GM12878 (cell line): ENCODE data around the gene CTH. TPM values are rescaled to one million over a fixed set of nuclear protein-coding genes. Genes with fewer than 3 reads are reported as not detected.

Experiments used
- ATAC-seq: fragments of 200-7000 bp; cut with Tn5 transposase; 3 replicates; pipeline ENCODE4 v1.9.1; 2020; ENCODE audit warnings: mild to moderate bottlenecking, moderate library complexity
- BruUV-seq: library from RNA; stranded (reverse); fragments of 400-500 nt; replicated peaks from 2 replicates; lab custom pipeline; 2021; lab: Mats Ljungman, UMichigan
- CTCF ChIA-PET: fragments of 300-600 bp; sonication (Branson Sonifier 250); formaldehyde crosslinking; extraction: SDS; loops from one replicate; lab custom pipeline; 2021; ENCODE audit warnings: inconsistent platforms; lab: Yijun Ruan, JAX
- POLR2A ChIA-PET: fragments of 350-600 bp; formaldehyde crosslinking; extraction: SDS; loops from one replicate; lab custom pipeline; 2021; ENCODE audit warnings: inconsistent platforms; lab: Charles Lee
- RAD21 ChIA-PET: fragments of 300-600 bp; sonication (Branson Sonifier 250); formaldehyde crosslinking; loops from one replicate; lab custom pipeline; 2023; ENCODE audit warnings: antibody characterized with exemption; ENCODE audit not compliant: unreplicated experiment; lab: Charles Lee
- SMC1A ChIA-PET: fragments of 300-600 bp; sonication (Branson Sonifier 250); formaldehyde crosslinking; loops from one replicate; lab custom pipeline; 2023; ENCODE audit not compliant: unreplicated experiment, uncharacterized antibody; lab: Charles Lee
- DNase-seq: peaks from one replicate; pipeline ENCODE4 v3.0.0-alpha.2; 2011; ENCODE audit warnings: low read depth, low spot score
- FAIRE-seq: peaks from 3 replicates; lab custom pipeline; 2011; peaks lifted over from hg19 to GRCh38; lab: Jason Lieb, UNC
- H2AFZ ChIP-seq: 2 replicates; pipeline ENCODE4 v1.6.0; 2011; ENCODE audit warnings: low read depth, low read length, control low read depth; ENCODE audit not compliant: control insufficient read depth
- H3K27ac ChIP-seq: 2 replicates; pipeline ENCODE4 v1.5.1; 2011; ENCODE audit warnings: control low read depth; ENCODE audit not compliant: control insufficient read depth, insufficient read depth
- H3K27me3 ChIP-seq, 2 experiments: replicated peaks in 1 of 2; 2 replicates each; pipeline versions ENCODE4 v1.6.0 to v1.6.1; 2011; ENCODE audit warnings: low read length in 1 of 2; ENCODE audit not compliant: control insufficient read depth in 2 of 2, insufficient read depth in 2 of 2
- H3K36me3 ChIP-seq, 2 experiments: 2 replicates each; pipeline ENCODE4 v1.5.1; 2011; ENCODE audit warnings: low read length in 1 of 2; ENCODE audit not compliant: control insufficient read depth in 2 of 2, insufficient read depth in 2 of 2
- H3K4me1 ChIP-seq: 2 replicates; pipeline ENCODE4 v1.6.1; 2011; ENCODE audit warnings: mild to moderate bottlenecking, low read length, moderate library complexity, mixed read lengths; ENCODE audit not compliant: control insufficient read depth, insufficient read depth
- H3K4me2 ChIP-seq: 2 replicates; pipeline ENCODE4 v1.6.0; 2011; ENCODE audit warnings: control low read depth; ENCODE audit not compliant: control insufficient read depth, insufficient read depth
- H3K4me3 ChIP-seq: fragments of 200-600 bp; sonication (generic); 2 replicates; pipeline ENCODE4 v1.5.1; 2016
- H3K79me2 ChIP-seq: 2 replicates; pipeline ENCODE4 v1.6.0; 2011; ENCODE audit warnings: low read length; ENCODE audit not compliant: control insufficient read depth, insufficient read depth
- H3K9ac ChIP-seq: 2 replicates; pipeline ENCODE4 v1.8.0; 2011; ENCODE audit warnings: low read length, control low read depth, mixed read lengths; ENCODE audit not compliant: control insufficient read depth, insufficient read depth
- H3K9me3 ChIP-seq: replicated peaks from 3 replicates; pipeline ENCODE4 v1.5.1; 2011; ENCODE audit warnings: mild to moderate bottlenecking, low read length; ENCODE audit not compliant: control insufficient read depth, insufficient read depth
- H4K20me1 ChIP-seq: 2 replicates; pipeline ENCODE4 v1.6.0; 2011; ENCODE audit not compliant: control insufficient read depth, insufficient read depth
- ASH2L ChIP-seq: fragments of 300-600, 200-600 bp; sonication (generic); IDR thresholded peaks from 2 replicates; pipeline ENCODE4 v1.6.1; 2017; ENCODE audit warnings: low read depth, mild to moderate bottlenecking, borderline replicate concordance
- ATF7 ChIP-seq: fragments of 450-650 bp; IDR thresholded peaks from 2 replicates; pipeline ENCODE4 v1.6.1; 2016; ENCODE audit warnings: low read depth, mild to moderate bottlenecking
- BCL3 ChIP-seq: IDR thresholded peaks from 2 replicates; pipeline ENCODE4 v1.6.1; 2011; ENCODE audit warnings: borderline replicate concordance, low read depth, mild to moderate bottlenecking, moderate library complexity, low read length; ENCODE audit not compliant: insufficient read depth, poor library complexity, severe bottlenecking
- CREM ChIP-seq: IDR thresholded peaks from 2 replicates; pipeline ENCODE4 v1.6.1; 2014; ENCODE audit warnings: antibody characterized with exemption, low read depth
- FOXM1 ChIP-seq: IDR thresholded peaks from 2 replicates; pipeline ENCODE4 v1.6.1; 2012; ENCODE audit warnings: low read depth, mild to moderate bottlenecking, inconsistent platforms, low read length, moderate library complexity
- IKZF1 ChIP-seq: fragments of 450-650 bp; conservative IDR thresholded peaks from 2 replicates; pipeline ENCODE4 v1.6.1; 2017; ENCODE audit warnings: antibody characterized with exemption, mild to moderate bottlenecking
- KDM1A ChIP-seq: fragments of 200-600 bp; sonication (generic); IDR thresholded peaks from 2 replicates; pipeline ENCODE4 v1.6.1; 2016; ENCODE audit warnings: borderline replicate concordance
- KLF5 ChIP-seq: fragments of 450-650 bp; IDR thresholded peaks from 2 replicates; pipeline ENCODE4 v1.6.1; 2014; ENCODE audit warnings: mild to moderate bottlenecking; ENCODE audit not compliant: partially characterized antibody
- NKRF ChIP-seq: fragments of 450-650 bp; conservative IDR thresholded peaks from 2 replicates; pipeline ENCODE4 v1.6.1; 2017; ENCODE audit warnings: mild to moderate bottlenecking, moderate library complexity
- RB1 ChIP-seq: fragments of 450-650 bp; formaldehyde crosslinking; IDR thresholded peaks from 2 replicates; pipeline ENCODE4 v1.6.1; 2017; ENCODE audit warnings: mild to moderate bottlenecking, borderline replicate concordance
- RELA ChIP-seq: fragments of 450-650 bp; IDR thresholded peaks from 2 replicates; pipeline ENCODE4 v1.8.0; 2014; ENCODE audit warnings: borderline replicate concordance; ENCODE audit not compliant: partially characterized antibody
- SKIL ChIP-seq: fragments of 450-650 bp; IDR thresholded peaks from 2 replicates; pipeline ENCODE4 v1.6.1; 2017; ENCODE audit warnings: mild to moderate bottlenecking, low read depth, inconsistent platforms; ENCODE audit not compliant: poor library complexity, severe bottlenecking
- SMAD1 ChIP-seq: fragments of 450-650 bp; IDR thresholded peaks from 2 replicates; pipeline ENCODE4 v1.6.1; 2018; ENCODE audit warnings: mild to moderate bottlenecking, low read depth; ENCODE audit not compliant: partially characterized antibody
- SMAD5 ChIP-seq: IDR thresholded peaks from 2 replicates; pipeline ENCODE4 v1.6.1; 2016; ENCODE audit warnings: antibody characterized with exemption, low read depth
- STAT3 ChIP-seq: IDR thresholded peaks from 2 replicates; pipeline ENCODE4 v1.6.1; 2011; ENCODE audit warnings: low read depth, low read length, improper control_type of control experiment
- TCF3 ChIP-seq: IDR thresholded peaks from 2 replicates; pipeline ENCODE4 v1.6.1; 2012; ENCODE audit warnings: low read depth, mild to moderate bottlenecking, low read length, borderline replicate concordance; ENCODE audit not compliant: insufficient read depth
- USF1 ChIP-seq: IDR thresholded peaks from 2 replicates; pipeline ENCODE4 v1.6.1; 2011; ENCODE audit warnings: borderline replicate concordance, low read depth, mild to moderate bottlenecking, moderate library complexity, mixed read lengths, low read length; ENCODE audit not compliant: insufficient read depth; ENCODE audit errors: extremely low read length
- ZNF622 ChIP-seq: fragments of 450-650 bp; IDR thresholded peaks from 2 replicates; pipeline ENCODE4 v1.6.1; 2017; ENCODE audit warnings: mild to moderate bottlenecking, inconsistent platforms
- WGBS: methylation state at CpG from one replicate; pipeline ENCODE4 v1.1.6; 2016; ENCODE audit warnings: low lambda C conversion rate; ENCODE audit not compliant: insufficient replicate concordance, insufficient coverage; ENCODE audit errors: missing lambda C conversion rate; 5-methylcytosine and 5-hydroxymethylcytosine counted together
- in situ Hi-C: fragments of 300-500 bp; cut with MboI; formaldehyde crosslinking; loops from 9 replicates; pipeline ENCODE4 v1.14.3; 2018; ENCODE audit warnings: mixed read lengths
- intact Hi-C: fragments of 100-400 bp; cut with micrococcal nuclease; formaldehyde crosslinking; loops from one replicate; pipeline ENCODE4 v1.14.2; 2022; ENCODE audit not compliant: unreplicated experiment
- polyA plus RNA-seq, 11 experiments: library from polyadenylated mRNA; depleted of rRNA in 4 of 11; unstranded in 6 of 11; stranded (reverse) in 5 of 11; fragments of >200 nt; fragmentation: Nextera tagmentation in 4 of 11; fragmentation: Illumina TruSeq in 1 of 11; extraction: Ambion mirVana in 4 of 11; extraction: Trizol in 1 of 11; gene quantifications; 1 replicate in 1 of 11; 2 replicates in 10 of 11; pipeline versions ENCODE4 v1.2.1 to v1.2.3, GENCODE V29; 2011 to 2016; ENCODE audit warnings: inconsistent platforms in 2 of 11, missing spikeins in 2 of 11, low read depth in 1 of 11
- total RNA-seq, 4 experiments: library from RNA; depleted of rRNA in 3 of 4; stranded (reverse); fragments of >200 nt in 3 of 4; fragmentation: Illumina TruSeq in 1 of 4; extraction: Trizol in 1 of 4; gene quantifications; 2 replicates each; pipeline versions ENCODE4 v1.2.1 to v1.2.3, GENCODE V29; 2013 to 2021

CTH gene
- total and polyA plus RNA-seq, 10 of the 15 experiments (the other 5 are each of a cell fraction or from before 2014, with no cell fraction given) = 6.3 to 17.5 (median 10.4) TPM

GRCh38 chr1:70397013-70397412 lies 14.1 kb upstream of the CTH start:
- Histone ChIP-seq H2AFZ (no peak overlapping the region), H3K4me2 (no peak overlapping the region), H3K4me1 (no peaks in the 10 kb centered on the region), H3K27me3 (no peaks in the 10 kb centered on the region), H3K36me3 (no peaks in the 10 kb centered on the region), H3K9me3 (no peaks in the 10 kb centered on the region), H3K4me3 (no peak overlapping the region), H3K27ac (no peak overlapping the region), H4K20me1 (no peaks in the 10 kb centered on the region), H3K9ac (no peak overlapping the region), H3K79me2 (no peaks in the 10 kb centered on the region)
- ChIA-PET CTCF (no interaction called here), RAD21 (no interaction called here), POLR2A (no interaction called here), SMC1A (interaction anchor here (1.8 kb wide), 1 partner anchor 14 kb away, joined by 5 read pairs; no protein-coding TSS in a partner anchor)
- WGBS = 38% methylated on average over 7 of the region's 7 CpGs
- no TSS peak for BruUV-seq
- TF ChIP-seq RELA (no peak), RB1 (no peak), CREM (no peak), TCF3 (no peak), SMAD5 (no peak), ATF7 (no peak), NKRF (no peak), USF1 (no peak), SMAD1 (no peak), BCL3 (no peak), ASH2L (no peak), IKZF1 (no peak), KDM1A (no peak), ZNF622 (no peak), SKIL (no peak), KLF5 (no peak), STAT3 (no peak), FOXM1 (no peak)
- intact Hi-C loops = no loop called here
- ATAC-seq = no peak
- in situ Hi-C loops = no loop called here
- no peak for DNase-seq
- FAIRE-seq = no peak
